GM12891 (cell line): Measurements from ENCODE around the gene STPG3.
A peak's percentile ranks its signal among the peaks of the same experiment; 100 is the strongest.
"Not testable (repeated sequence)": the region's sequence is repeated elsewhere in the genome, so short reads cannot be mapped to it uniquely, and the experiment has no call there.

Source experiments
- DNase-seq: peaks from one replicate; pipeline ENCODE4 v3.0.0; 2011; ENCODE audit warnings: low spot score; ENCODE audit not compliant: insufficient read length
- FAIRE-seq: peaks from 2 replicates; lab custom pipeline; 2011; peaks lifted over from hg19 to GRCh38; lab: Jason Lieb, UNC
- PAX5 ChIP-seq: IDR thresholded peaks from 2 replicates; pipeline ENCODE4 v1.6.1; 2011; ENCODE audit warnings: low read length, moderate library complexity, mild to moderate bottlenecking; ENCODE audit not compliant: insufficient read depth, severe bottlenecking
- POLR2A ChIP-seq: IDR thresholded peaks from 2 replicates; pipeline ENCODE4 v1.6.1; 2011; ENCODE audit warnings: low read depth, low read length, control low read depth
- POLR2AphosphoS5 ChIP-seq: IDR thresholded peaks from 2 replicates; pipeline ENCODE4 v1.6.1; 2011; ENCODE audit warnings: low read depth, low read length, control low read depth
- POU2F2 ChIP-seq: IDR thresholded peaks from 2 replicates; pipeline ENCODE4 v1.6.1; 2011; ENCODE audit warnings: low read depth, mild to moderate bottlenecking, control low read depth, low read length, moderate library complexity
- SPI1 ChIP-seq: IDR thresholded peaks from 2 replicates; pipeline ENCODE4 v1.6.1; 2011; ENCODE audit warnings: low read depth, low read length, control low read depth
- TAF1 ChIP-seq: IDR thresholded peaks from 2 replicates; pipeline ENCODE4 v1.6.1; 2011; ENCODE audit warnings: low read depth, low read length, control low read depth

The STPG3 gene

DNA sequence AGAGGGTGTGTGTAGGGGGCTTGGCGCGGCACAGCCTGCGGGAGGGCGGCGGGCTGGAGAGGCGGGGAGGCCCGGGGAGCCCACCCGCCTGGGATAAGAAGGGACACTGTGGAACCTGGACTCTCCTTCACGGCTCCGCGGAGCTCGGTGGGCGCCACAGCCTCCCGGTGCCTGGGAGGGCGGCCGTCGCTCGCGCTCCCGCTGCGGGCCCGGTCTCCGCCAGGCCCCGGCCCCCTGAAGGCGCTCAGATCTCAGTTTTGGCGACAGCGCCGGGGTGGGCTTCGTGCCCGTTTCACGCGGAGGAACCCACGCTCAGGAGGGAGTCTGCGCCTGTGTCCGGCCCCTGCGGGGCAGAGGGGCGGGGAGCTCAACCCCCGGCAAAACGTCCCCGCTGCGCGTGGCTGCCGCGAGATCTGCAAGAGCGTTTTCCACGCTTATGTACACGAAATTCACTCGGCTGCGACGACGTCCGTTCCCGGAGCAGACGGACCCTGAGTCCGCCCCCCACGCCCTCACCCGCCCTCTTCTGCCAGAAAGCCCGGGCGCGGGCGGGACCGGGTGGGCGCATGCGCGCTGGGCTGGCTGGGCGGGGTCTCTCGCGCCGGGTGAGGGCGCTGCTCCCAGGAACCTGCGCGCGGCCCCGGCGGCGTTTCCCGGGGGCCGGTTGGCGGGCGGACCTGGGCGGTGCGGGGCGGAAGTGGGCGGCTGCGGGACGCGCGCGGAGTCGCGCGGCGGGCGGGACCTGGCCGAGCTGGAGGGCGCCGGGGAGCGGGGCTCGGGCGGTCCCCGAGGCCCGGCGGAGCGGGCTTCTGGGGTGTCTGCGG, 3.8 kb downstream of the STPG3 start, which contains the start of gene NELFB:
Gene NELFB, plus strand, starts transcription at position 704 of the 824 bp plus-strand sequence.
- FAIRE-seq: peak; percentile 98
- DNase-seq: peak; percentile 100
- TF ChIP-seq TAF1: no peak
- no peak for TF ChIP-seq SPI1
- no peak for TF ChIP-seq POLR2A
- peak; percentile 72 for TF ChIP-seq PAX5
- TF ChIP-seq POU2F2: no peak
- TF ChIP-seq POLR2AphosphoS5: 0 out of 2 replicates have a peak, but pooled peaks have one; percentile 33

DNA sequence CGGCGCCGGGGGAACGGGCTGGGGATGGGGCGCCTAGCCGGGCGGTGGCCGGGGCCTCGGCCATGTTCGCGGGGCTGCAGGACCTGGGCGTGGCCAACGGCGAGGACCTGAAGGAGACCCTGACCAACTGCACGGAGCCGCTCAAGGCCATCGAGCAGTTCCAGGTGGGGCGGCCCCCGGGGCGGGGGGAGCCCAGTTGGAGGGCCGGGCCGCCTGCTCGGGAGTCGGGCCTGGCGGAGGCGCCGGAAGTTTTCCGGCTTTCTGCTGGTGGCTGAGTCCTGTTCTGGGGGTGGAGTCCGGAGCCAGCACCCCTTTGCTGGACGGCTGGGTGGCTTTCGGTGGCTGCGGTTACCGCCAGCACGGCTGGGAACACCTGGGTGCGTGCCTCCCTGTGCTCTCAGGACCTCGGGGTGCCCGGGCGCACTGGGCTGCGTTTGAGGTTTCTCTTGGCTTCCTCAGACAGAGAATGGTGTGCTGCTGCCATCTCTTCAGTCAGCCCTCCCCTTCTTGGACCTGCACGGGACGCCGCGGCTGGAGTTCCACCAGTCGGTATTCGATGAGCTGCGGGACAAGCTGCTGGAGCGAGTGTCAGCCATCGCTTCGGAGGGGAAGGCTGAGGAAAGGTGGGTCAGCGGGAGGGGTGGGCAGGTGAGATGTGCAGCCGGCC, 4.5 kb downstream of the STPG3 start:
- DNase-seq: no peak
- TF ChIP-seq POLR2AphosphoS5: no peak
- TF ChIP-seq PAX5: no peak
- no peak for TF ChIP-seq POLR2A
- no peak for TF ChIP-seq POU2F2
- no peak for TF ChIP-seq TAF1
- peak; percentile 62 for FAIRE-seq

DNA sequence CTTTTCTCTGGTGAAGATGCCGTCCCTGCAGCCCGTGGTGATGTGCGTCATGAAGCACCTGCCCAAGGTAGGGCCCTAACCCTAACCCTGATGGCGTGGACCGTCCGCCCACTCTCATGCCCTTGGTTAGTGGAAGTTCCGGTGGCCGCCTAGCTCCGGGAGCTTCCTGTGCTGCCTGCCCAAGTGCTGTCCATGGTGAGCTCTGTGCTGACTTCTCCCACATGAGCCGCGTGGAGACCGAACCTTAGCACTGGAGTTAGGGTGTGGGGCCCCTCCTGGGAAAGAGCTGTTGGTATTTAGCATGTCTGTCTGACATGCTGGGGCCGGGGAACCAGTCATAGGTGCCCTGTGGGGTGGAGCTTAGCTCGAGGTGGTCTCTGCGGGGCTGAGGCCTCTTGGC, 5.3 kb downstream of the STPG3 start:
- no peak for TF ChIP-seq POU2F2
- TF ChIP-seq POLR2A: no peak
- DNase-seq: no peak
- FAIRE-seq: no peak

DNA sequence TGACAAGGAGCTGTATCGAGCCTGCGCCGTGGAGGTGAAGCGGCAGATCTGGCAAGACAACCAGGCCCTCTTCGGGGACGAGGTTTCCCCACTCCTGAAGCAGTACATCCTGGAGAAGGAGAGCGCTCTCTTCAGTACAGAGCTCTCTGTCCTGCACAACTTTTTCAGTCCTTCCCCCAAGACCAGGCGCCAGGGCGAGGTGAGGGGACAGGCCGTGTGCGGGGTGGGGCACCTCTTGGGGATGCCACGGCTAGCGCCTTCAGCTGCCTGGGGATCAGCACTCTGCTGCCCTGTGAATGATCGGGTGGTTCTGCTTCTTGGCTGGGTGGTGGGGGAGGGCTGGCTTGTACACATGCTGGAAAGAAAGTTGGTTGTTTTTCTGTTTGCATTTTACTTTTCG, 5.8 kb downstream of the STPG3 start:
- FAIRE-seq: no peak
- no peak for TF ChIP-seq TAF1
- TF ChIP-seq POU2F2: no peak
- TF ChIP-seq SPI1: no peak
- no peak for TF ChIP-seq PAX5
- no peak for TF ChIP-seq POLR2AphosphoS5
- no peak for TF ChIP-seq POLR2A
- DNase-seq: no peak

DNA sequence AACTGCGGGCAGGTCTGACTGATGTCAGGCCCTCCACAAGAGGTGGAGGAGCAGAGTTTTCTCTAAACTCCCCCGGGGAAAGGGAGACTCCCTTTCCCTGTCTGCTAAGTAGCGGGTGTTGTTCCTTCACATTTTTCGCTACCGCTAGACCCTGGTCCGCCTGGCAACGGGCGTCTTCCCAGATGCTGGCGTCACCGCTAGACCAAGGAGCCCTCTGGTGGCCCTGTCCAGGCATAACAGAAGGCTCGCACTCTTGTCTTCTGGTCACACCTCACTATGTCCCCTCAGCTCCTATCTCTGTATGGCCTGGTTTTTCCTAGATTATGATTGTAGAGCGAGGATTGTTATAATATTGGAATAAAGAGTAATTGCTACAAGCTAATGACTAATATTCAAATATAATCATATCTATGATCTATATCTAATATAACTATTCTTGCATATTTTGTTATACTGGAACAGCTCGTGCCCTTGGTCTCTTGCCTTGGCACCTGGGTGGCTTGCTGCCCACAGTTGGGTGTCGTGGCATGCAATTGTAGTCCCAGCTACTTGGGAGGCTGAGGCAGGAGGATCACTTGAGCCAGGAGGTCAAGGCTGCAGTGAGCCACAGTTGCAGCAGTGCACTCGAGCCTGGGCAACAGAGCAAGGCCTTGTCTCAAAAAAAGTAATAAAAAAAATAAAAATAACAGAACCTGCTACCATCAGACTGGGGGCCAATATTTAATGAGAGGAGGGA, 11.3 kb downstream of the STPG3 start:
- peak; percentile 40 for FAIRE-seq

DNA sequence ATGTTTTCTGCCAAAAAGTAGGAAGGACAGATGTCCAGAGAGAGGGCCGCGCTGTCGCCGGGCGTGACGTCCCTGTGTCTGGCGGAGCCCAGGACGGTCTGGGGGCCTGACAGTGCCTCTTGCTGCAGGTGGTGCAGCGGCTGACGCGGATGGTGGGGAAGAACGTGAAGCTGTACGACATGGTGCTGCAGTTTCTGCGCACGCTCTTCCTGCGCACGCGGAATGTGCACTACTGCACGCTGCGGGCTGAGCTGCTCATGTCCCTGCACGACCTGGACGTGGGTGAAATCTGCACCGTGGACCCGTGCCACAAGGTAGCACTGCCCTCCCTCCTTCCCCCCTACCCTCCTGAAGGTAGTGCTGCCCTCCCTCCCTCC, 11.8 kb downstream of the STPG3 start:
- DNase-seq (no peak), FAIRE-seq (no peak)
- no peak for TF ChIP-seq TAF1
- no peak for TF ChIP-seq PAX5
- no peak for TF ChIP-seq POLR2AphosphoS5
- TF ChIP-seq POU2F2: no peak
- TF ChIP-seq SPI1: no peak
- no peak for TF ChIP-seq POLR2A

More for the DNA sequence above, 11.3 kb downstream of the STPG3 start:
- not testable (repeated sequence) for DNase-seq

DNA sequence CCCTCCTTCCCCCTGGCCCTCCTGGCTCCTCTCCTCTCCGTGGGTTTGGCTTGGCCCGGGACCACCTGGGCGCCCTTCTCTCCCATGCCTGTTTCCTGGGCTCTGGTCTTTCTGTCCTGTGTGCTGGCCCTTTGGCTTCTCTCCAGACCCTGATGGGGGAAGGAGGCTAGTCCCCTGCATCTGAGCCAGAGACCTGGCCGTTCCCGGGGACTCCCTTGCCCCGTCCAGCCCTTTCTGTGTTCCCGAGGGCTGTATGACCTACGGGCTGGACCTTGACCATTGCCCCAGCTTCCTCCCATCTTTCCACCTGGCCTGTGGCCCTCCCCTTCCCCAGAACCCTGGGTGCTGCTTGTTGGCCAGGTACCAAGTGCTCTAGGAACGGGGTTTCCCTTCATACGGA, 12.4 kb downstream of the STPG3 start:
- no peak for TF ChIP-seq SPI1
- TF ChIP-seq POU2F2: no peak
- TF ChIP-seq POLR2A: no peak
- no peak for TF ChIP-seq TAF1
- TF ChIP-seq POLR2AphosphoS5: no peak
- no peak for TF ChIP-seq PAX5
- FAIRE-seq (no peak), DNase-seq (no peak)

DNA sequence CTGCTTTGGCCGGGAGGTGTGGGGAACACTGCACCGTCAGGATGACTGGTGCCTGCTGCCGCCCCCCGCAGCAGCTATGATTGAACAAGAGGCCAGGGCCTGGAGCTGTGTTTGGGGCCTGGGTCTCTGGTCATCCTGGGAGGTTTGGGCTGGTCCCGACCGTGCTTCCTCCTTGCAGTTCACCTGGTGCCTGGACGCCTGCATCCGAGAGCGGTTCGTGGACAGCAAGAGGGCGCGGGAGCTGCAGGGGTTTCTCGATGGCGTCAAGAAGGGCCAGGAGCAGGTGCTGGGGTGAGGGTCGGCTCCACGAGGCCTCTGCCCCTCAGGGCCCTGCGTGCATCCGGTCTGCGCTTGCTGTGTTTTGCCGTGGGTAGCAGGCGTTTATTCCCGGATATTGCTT, 13.0 kb downstream of the STPG3 start:
- TF ChIP-seq POLR2A: no peak
- TF ChIP-seq POU2F2: no peak
- no peak for TF ChIP-seq TAF1
- no peak for TF ChIP-seq PAX5
- no peak for TF ChIP-seq POLR2AphosphoS5
- no peak for TF ChIP-seq SPI1
- FAIRE-seq: no peak
- DNase-seq: no peak

DNA sequence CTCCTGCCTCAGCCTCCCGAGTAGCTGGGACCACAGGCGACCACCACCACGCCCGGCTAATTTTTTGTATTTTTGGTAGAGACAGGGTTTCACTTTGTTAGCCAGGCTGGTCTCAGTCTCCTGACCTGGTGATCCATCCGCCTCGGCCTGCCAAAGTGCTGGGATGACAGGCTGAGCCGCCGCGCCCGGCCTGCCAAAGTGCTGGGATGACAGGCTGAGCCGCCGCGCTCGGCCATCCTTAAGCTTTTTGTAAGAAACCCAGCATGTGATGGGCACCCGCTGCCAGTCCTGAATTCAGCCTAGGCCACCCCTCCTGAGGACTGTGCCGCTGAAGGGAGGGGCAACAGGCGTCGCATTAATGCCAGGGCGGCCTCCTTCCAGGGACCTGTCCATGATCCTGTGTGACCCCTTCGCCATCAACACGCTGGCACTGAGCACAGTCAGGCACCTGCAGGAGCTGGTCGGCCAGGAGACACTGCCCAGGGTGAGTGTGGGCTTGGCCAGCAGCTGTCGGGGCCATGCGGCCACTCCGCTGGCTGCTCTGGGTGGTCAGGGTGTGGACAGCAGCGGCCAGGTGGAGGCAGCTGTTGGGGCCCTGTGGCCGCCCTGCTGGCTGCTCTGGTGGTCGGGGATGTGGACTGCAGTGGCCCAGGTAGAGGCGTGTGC, 14.5 kb downstream of the STPG3 start:
- no peak for TF ChIP-seq POLR2A
- TF ChIP-seq TAF1: no peak
- no peak for TF ChIP-seq PAX5
- TF ChIP-seq SPI1: no peak
- TF ChIP-seq POLR2AphosphoS5: no peak
- no peak for TF ChIP-seq POU2F2
- FAIRE-seq (no peak), DNase-seq (no peak)
